Measurements from ENCODE around the gene KCNIP4. TPM values are rescaled to one million over a fixed set of nuclear protein-coding genes. Genes with fewer than 3 reads are reported as not detected.

The KCNIP4 gene
- total RNA-seq, 1 donor from 2014 or later = not detected

DNA sequence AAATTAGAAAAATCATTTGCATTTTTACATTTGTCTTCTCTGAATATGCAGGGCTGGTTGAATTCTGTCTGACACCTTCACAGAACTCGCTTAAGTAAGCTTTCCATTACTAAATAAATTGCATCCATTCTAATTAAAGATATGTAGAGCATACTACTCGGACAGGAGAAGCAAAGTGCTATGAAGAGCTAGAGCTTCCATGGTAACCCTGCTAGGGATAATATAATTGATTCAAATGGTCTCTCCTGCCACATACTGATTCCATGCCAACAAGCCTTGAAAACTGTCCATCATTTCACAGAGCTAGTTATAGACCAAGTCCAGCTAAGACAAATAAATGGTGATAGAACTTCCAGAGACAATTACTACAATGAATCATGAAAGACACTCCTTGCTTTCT, 571.5 kb downstream of the KCNIP4 start:
- Mint-ChIP-seq H3K9me3 (ENCODE audit: low read depth) (no peaks in the 10 kb centered on the region), H3K4me3 (ENCODE audit: unreplicated experiment) (no peak overlapping the region), H3K27ac (ENCODE audit: unreplicated experiment) (no peak overlapping the region), H3K27me3 (ENCODE audit: low read depth) (no peaks in the 10 kb centered on the region), H3K36me3 (ENCODE audit: low read depth) (no peaks in the 10 kb centered on the region), H3K4me1 (ENCODE audit: low read depth) (no peaks in the 10 kb centered on the region)
- DNase-seq (ENCODE audit: low spot score) = no peak
- TF ChIP-seq CTCF (IDR thresholded peaks at IDR 0.05) = no peak

GRCh38 chr4:21376176-21376575, 572.4 kb downstream of the KCNIP4 start:
- TF ChIP-seq CTCF (IDR thresholded peaks at IDR 0.05) = no peak
- DNase-seq (ENCODE audit: low spot score) = no peak
- H3K9me3 Mint-ChIP-seq (ENCODE audit: low read depth) = no peaks in the 10 kb centered on the region
- H3K36me3 Mint-ChIP-seq (ENCODE audit: low read depth) = no peaks in the 10 kb centered on the region
- H3K4me1 Mint-ChIP-seq (ENCODE audit: low read depth) = no peaks in the 10 kb centered on the region
- no peak overlapping the region for H3K4me3 Mint-ChIP-seq (ENCODE audit: unreplicated experiment)
- no peak overlapping the region for H3K27ac Mint-ChIP-seq (ENCODE audit: unreplicated experiment)
- H3K27me3 Mint-ChIP-seq (ENCODE audit: low read depth) = no peaks in the 10 kb centered on the region

DNA sequence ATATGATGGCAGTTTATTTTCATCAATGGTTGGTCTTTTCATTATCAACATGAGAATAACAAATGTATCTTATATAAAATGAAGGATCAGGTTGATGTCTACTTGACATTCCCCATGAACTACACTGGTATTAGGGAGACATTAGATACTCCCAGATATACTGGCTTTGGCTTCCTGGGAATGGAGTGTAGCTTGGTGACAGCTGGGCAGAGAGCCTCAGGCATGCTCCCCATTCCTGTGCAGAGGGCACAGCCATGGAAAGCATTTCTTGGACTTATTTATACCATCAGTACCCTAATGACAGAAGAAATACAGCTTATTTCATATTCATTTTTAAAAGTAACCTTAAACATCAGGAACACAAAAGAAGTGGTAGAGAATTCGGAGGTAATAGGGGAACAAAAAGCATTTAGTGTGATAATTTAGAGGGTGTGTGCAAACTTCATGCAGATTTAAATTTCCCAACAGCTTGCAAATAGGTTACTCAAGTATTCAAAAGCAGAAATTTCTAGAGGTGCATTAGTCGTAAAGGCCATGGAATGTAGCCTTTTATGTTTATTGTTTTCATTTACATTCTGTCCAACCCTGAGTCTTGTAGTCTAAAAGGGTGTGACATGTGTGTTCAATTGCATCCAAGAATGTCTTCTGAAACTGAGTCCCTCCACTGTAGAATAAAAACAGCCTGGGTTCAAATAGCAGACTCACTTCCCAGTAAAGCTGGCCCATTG, 573.8 kb downstream of the KCNIP4 start:
- no peak for DNase-seq (ENCODE audit: low spot score)
- H3K4me3 Mint-ChIP-seq (ENCODE audit: unreplicated experiment) = no peak overlapping the region
- H3K9me3 Mint-ChIP-seq (ENCODE audit: low read depth) = no peaks in the 10 kb centered on the region
- no peaks in the 10 kb centered on the region for H3K4me1 Mint-ChIP-seq (ENCODE audit: low read depth)
- H3K27me3 Mint-ChIP-seq (ENCODE audit: low read depth) = no peaks in the 10 kb centered on the region
- no peaks in the 10 kb centered on the region for H3K36me3 Mint-ChIP-seq (ENCODE audit: low read depth)
- TF ChIP-seq CTCF (IDR thresholded peaks at IDR 0.05) = no peak
- no peak overlapping the region for H3K27ac Mint-ChIP-seq (ENCODE audit: unreplicated experiment)

DNA sequence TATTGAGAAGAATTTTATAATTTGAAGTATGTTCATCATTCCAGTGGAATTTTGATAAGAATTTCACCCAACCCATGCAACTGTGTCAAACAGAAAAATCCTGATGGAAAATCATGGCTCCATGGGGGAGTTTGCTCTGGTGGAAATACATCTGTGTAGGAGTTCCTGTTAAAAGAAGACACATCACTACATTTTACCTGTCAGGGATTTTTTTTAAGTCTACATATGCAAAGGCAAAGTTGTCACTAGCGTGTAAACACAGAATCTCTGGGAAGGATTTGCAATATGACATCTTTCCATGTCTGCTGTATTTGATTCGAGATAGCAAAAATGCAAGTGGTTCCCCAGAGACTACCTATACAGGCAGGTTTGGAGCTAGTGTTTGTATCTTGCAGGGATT, 581.0 kb downstream of the KCNIP4 start:
- no peak overlapping the region for H3K4me3 Mint-ChIP-seq (ENCODE audit: unreplicated experiment)
- DNase-seq (ENCODE audit: low spot score) = no peak
- H3K9me3 Mint-ChIP-seq (ENCODE audit: low read depth) = peaks cover 2% of the 10 kb centered on the region
- TF ChIP-seq CTCF (IDR thresholded peaks at IDR 0.05) = no peak
- H3K27me3 Mint-ChIP-seq (ENCODE audit: low read depth) = no peaks in the 10 kb centered on the region
- no peaks in the 10 kb centered on the region for H3K36me3 Mint-ChIP-seq (ENCODE audit: low read depth)
- H3K4me1 Mint-ChIP-seq (ENCODE audit: low read depth) = no peaks in the 10 kb centered on the region
- no peak overlapping the region for H3K27ac Mint-ChIP-seq (ENCODE audit: unreplicated experiment)

- Mint-ChIP-seq H3K36me3 (ENCODE audit: low read depth) (no peaks in the 10 kb centered on the region), H3K27ac (ENCODE audit: unreplicated experiment) (no peak overlapping the region), H3K27me3 (ENCODE audit: low read depth) (no peaks in the 10 kb centered on the region), H3K4me3 (ENCODE audit: unreplicated experiment) (no peak overlapping the region), H3K4me1 (ENCODE audit: low read depth) (no peaks in the 10 kb centered on the region), H3K9me3 (ENCODE audit: low read depth) (peaks cover 2% of the 10 kb centered on the region)
- TF ChIP-seq CTCF (IDR thresholded peaks at IDR 0.05) = no peak
- DNase-seq (ENCODE audit: low spot score) = no peak
Measured at GRCh38 chr4:21366840-21367239, 581.7 kb downstream of the KCNIP4 start.
